Stimulated activated CD4-positive, alpha-beta T cell treated with anti-CD3 and anti-CD28 coated beads, TNF-alpha, amount 100 ng/mL, for 24 hours (primary cell): ENCODE data around the gene DCTN2.

Experiments used
- DNase-seq, 3 experiments: peaks; one replicate each; pipeline ENCODE4 v3.0.0-alpha.2; 2020; ENCODE audit warnings: low read depth in 3 of 3

The DCTN2 gene

DNA sequence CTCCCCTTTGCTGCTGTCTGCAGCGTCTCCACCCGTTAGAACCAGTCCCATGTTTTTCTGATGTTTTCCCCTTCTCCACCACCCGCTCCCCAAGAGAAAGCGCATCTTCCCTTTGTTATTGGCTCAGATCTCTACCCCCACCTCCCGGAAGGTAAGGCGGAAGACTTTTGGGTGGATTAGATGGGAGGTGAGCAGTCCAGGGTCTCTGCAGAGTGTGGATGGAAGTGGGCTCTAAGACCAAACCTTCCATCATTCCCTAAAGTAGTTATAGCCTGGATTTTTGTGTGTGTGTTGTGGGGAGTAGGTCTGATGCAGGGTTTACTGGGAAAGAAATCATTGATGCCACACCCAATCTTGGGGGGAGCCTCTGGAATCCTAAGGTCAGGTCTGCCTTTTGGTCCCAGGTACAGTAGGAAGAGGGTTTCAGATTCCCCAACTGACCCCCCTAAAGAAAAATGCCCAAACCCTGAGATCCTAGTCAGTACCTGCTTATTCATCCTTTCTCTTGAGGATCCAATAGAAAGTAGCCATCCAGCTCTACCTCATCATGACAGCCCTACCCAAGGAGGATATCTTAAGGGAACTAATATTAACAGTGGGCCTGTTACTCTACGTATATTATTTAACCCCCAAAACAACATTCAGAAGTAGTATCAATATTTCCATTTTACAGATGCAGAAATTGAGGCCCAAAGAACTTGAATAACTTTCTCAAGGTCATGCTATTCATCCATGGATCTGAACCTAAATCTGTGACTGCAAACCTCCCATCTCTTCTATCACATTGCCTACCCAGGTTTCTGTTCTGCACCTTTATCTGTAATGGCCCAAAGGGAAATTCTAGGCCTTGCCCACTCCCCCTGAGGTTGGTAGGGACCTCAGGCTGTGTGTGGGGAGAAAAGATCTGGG is 3.9 kb upstream of the DCTN2 start:
- no peak for DNase-seq

DNA sequence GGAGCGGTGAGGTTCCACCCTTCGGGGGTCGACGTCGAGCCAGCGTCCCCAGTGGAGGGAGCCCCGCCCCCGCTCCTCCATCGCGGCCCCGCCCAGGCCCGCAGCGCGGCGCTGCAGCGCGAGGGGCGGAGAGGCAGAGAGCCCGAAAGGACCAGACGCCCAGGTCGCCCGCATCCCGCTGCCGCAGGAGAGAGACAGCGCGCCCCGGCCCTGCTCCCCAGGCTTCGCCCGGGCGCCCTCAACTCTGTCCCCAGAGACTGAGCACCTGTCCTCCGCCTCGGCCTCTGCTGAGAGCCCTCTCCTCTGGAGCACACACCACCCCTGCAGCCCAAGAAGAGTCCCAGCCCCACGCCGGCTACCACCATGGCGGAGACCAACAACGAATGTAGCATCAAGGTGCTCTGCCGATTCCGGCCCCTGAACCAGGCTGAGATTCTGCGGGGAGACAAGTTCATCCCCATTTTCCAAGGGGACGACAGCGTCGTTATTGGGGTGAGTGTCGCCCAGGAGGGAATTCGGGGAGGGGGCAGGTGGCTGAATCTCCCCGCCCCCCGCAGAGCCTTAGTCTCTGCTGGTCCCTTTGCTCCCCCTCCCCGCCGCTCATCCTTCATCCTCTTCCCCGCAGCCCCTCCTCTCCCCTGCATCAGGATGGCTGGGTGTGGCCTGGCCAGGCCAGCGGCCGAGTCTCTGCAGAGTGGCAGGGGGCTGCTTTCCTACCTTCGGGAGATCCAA is 3.1 kb upstream of the DCTN2 start, which contains the start of gene KIF5A:
TSS of gene KIF5A (plus strand) at position 136 of the 732 bp plus-strand sequence. CDS start at position 364, 228 bp downstream.
- peak in 2 of 3 experiments; percentile 31 to 61 for DNase-seq

DNA sequence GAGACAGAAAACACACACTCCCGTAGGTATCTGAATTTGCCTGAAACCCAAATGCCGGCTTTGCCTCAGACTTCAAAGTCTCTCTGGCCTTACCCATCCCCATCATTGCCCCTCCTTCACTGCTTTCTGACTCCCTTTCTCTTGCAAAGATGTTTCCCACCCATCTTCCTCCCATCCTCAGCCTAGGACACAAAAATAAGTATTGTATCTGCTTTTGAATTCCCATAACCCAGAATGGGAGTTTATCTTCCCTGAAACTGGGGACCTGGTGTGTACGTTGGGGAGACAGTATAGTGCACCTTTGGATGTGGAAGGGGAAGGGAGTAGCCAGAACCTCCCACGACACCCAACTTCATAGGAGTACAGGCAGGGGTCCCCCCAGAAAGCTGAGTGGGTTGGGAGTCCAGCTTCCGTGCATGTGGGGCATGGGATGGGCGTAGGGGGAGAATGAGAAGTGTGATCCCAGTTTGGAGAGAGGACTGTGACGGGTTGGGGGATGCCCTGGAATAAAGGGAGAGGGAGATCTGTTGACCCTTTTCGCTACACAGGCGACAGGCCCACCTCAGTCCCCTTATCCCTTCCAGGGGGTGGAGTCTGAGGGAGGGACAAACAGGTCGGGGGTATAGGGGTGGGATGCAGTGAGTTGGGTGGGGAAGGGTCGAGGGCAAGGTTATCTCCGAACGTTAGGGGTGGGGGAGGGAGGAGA is 2.4 kb upstream of the DCTN2 start:
- no peak for DNase-seq

- no peak for DNase-seq
Observed at GRCh38 chr12:57548488-57548887, 1.5 kb upstream of the DCTN2 start.

GRCh38 chr12:57548013-57548315 is 972 bp upstream of the DCTN2 start:
- DNase-seq, result no peak

DNA sequence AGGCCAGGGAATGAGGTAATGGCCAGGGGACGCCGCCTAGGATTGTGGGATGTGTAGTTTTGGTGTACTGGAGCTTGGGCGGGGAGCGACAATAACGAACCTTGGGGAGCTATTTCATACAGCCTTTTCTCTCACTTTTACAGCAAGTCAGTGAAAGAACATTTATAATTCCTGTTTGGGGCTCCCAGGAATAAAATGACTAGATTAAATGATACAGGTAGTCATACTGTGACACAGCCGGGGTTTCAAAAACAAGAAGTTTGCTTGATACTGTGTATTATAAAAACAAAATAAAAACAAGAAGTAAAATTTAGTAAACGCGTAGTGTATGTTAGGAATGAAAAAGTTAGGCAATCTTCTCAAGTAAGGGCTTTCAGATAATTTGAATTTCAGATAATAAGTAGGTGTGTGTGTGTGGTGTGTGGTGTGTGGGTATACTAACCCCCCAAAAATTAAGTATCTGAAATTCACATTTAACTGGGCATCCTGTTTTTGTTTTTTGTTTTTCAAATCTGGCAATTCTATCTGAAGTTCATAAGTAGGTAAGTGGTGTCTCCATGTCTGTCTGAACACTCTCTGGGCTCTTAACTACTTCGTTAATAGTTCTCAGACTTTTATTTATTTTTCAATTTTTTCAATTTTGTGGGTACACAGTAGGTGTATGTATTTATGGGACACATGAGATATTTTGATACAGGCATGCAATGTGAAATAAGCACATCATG is 458 bp upstream of the DCTN2 start:
- no peak for DNase-seq

DNA sequence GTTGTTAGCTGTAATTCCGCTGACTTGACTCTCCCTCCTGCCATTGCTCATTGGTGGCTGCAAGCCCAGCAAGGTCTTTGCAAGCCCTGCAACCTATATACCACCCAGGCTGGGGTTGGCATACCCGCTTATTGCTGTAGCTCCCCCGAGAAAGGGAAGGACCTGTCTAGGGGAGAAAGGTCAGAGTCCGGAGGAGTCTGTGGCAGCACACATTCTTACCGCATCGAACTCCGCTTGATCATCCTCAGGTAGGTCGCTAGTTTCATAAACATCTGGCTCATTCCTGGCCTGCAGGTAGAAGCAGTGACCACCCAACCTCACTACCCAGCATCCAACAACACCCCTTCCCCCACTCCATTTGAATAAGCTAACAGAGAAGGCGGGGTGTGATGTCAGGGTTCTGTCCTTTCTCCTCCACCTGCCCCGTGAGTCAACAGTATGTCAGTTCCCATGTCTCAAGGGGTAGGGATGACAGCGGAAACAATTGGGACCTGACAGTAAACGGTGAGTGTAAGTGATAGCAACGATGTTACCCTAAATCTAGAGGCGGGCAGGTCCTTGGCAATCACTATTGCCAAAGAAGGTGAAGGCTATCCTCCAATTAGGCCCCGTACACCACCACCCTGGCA is 1.1 kb downstream of the DCTN2 start:
- no peak for DNase-seq

GRCh38 chr12:57543581-57543980 is 3.4 kb downstream of the DCTN2 start:
- no peak for DNase-seq

GRCh38 chr12:57541717-57542116 is 5.3 kb downstream of the DCTN2 start:
- no peak for DNase-seq

DNA sequence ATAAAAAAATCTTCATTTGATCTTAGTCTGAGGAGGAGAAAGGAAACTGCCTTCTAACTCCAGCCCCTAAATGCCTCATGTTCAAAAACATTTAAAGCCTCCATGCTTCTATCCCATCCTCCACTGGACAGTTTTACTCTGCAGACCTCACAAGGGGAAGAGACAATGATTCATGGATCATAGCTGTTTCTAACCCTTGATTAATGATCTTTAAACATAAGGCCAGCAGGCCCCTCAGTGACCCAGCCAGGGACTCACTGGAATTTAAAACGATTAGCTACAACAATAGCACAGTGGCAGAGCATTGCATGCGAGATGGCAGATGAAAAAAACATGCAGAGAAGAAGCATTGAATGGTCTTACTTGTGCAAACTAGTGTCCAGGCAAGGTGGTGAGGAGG is 6.0 kb downstream of the DCTN2 start:
- DNase-seq, result no peak

GRCh38 chr12:57539134-57539768 is 7.7 kb downstream of the DCTN2 start:
- no peak for DNase-seq

- no peak for DNase-seq
Observed at GRCh38 chr12:57536597-57536942, 10.4 kb downstream of the DCTN2 start.

- no peak for DNase-seq
Observed at GRCh38 chr12:57535764-57536596, 11.0 kb downstream of the DCTN2 start.

- DNase-seq, result no peak
Observed at GRCh38 chr12:57534991-57535543, 11.9 kb downstream of the DCTN2 start.

- no peak for DNase-seq
Observed at GRCh38 chr12:57534250-57534649, 12.7 kb downstream of the DCTN2 start.

- no peak for DNase-seq
Observed at GRCh38 chr12:57533108-57533507, 13.9 kb downstream of the DCTN2 start.

DNA sequence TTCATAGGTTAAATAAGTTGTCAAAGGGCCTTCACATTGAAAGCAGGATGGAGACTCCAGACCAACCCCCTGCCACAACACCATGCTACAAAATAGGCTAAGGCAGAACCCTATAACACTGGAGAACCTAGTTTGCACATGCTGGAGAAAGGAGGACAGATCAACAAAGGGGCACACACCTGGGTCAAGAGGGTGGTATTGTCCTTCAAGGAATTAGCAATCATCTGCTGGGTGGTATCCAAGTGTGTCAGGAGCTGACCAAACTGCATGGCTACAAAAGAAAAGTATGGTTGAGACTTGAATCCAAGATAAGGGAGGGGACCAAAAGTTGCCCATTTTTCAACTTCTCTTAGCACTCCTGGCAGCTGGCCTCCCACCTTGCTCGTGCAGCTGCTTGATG is 15.2 kb downstream of the DCTN2 start:
- DNase-seq, result no peak

- no peak for DNase-seq
Observed at GRCh38 chr12:57530396-57531142, 16.4 kb downstream of the DCTN2 start.

DNA sequence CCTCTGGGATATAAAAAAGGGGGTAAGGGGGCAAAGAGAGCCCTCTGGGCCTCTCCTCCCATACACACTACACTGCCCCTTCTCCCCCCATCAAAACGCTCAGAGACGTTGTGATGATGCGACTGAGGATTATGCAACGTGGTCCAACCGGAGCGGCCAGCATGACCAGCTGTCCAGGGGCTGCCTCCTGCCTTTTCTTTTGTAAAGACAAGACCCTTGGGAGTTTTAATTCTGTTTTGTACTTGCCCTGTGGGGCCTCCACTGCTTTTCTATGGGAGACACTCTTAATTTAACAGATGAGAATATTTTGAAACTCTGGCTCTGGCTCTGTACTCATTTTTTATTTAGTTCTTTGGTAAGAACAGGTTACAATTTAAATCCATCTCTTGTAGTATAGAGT is 17.2 kb downstream of the DCTN2 start:
- no peak for DNase-seq
